Neuronal stem cell (in vitro differentiated cells): ENCODE data around the gene ETV7.

ENCODE experiments used
- DNase-seq: peaks from one replicate; pipeline ENCODE4 v3.0.0-alpha.2; 2013; ENCODE audit warnings: low spot score
- H2AFZ ChIP-seq: one replicate; pipeline ENCODE4 v1.6.1; 2013; ENCODE audit warnings: mild to moderate bottlenecking, low read length, inconsistent platforms
- H2AK5ac ChIP-seq: 2 replicates; pipeline ENCODE4 v1.6.1; 2013; ENCODE audit warnings: low read depth, mild to moderate bottlenecking, inconsistent platforms, low read length, moderate library complexity, mixed read lengths
- H2BK120ac ChIP-seq: 2 replicates; pipeline ENCODE4 v1.6.1; 2013; ENCODE audit warnings: low read depth, mild to moderate bottlenecking, inconsistent platforms, low read length, moderate library complexity, mixed read lengths
- H2BK12ac ChIP-seq: one replicate; pipeline ENCODE4 v1.6.1; 2013; ENCODE audit warnings: low read length, inconsistent platforms
- H2BK15ac ChIP-seq: 2 replicates; pipeline ENCODE4 v1.6.1; 2013; ENCODE audit warnings: mild to moderate bottlenecking, low read length, inconsistent platforms, mixed read lengths
- H2BK5ac ChIP-seq: one replicate; pipeline ENCODE4 v1.6.1; 2013; ENCODE audit warnings: inconsistent platforms, mild to moderate bottlenecking, low read length, moderate library complexity
- H3K14ac ChIP-seq: one replicate; pipeline ENCODE4 v1.6.1; 2013; ENCODE audit warnings: low read length, inconsistent platforms
- H3K18ac ChIP-seq: 2 replicates; pipeline ENCODE4 v1.6.1; 2013; ENCODE audit warnings: low read length, inconsistent platforms
- H3K23ac ChIP-seq: 2 replicates; pipeline ENCODE4 v1.6.1; 2013; ENCODE audit warnings: low read depth, mild to moderate bottlenecking, mixed read lengths, low read length, inconsistent platforms; ENCODE audit not compliant: poor library complexity
- H3K27ac ChIP-seq: replicated peaks from 3 replicates; pipeline ENCODE4 v1.5.1; 2013; ENCODE audit warnings: low read length, inconsistent platforms
- H3K27me3 ChIP-seq, 3 experiments: 2 replicates each; pipeline ENCODE4 v1.6.1; 2013; ENCODE audit warnings: low read length in 3 of 3, mild to moderate bottlenecking in 2 of 3, inconsistent platforms in 1 of 3, low read depth in 1 of 3, mixed read lengths in 1 of 3, moderate library complexity in 1 of 3; ENCODE audit not compliant: control insufficient read depth in 3 of 3, insufficient read depth in 3 of 3
- H3K36me3 ChIP-seq, 2 donors: replicated peaks in 1 of 2; 2 replicates each; pipeline ENCODE4 v1.6.1; 2013; ENCODE audit warnings: low read length in 2 of 2; ENCODE audit not compliant: control insufficient read depth in 2 of 2, insufficient read depth in 2 of 2
- H3K4ac ChIP-seq: 2 replicates; pipeline ENCODE4 v1.6.1; 2013; ENCODE audit warnings: inconsistent platforms, mild to moderate bottlenecking, low read length, moderate library complexity
- H3K4me1 ChIP-seq, 2 donors: 1 replicate in 1 of 2; 2 replicates in 1 of 2; pipeline ENCODE4 v1.6.1; 2013; ENCODE audit warnings: low read length in 2 of 2, low read depth in 1 of 2; ENCODE audit not compliant: control insufficient read depth in 2 of 2, insufficient read depth in 1 of 2
- H3K4me2 ChIP-seq: one replicate; pipeline ENCODE4 v1.6.1; 2013; ENCODE audit warnings: mild to moderate bottlenecking, low read length, inconsistent platforms; ENCODE audit not compliant: insufficient read depth, poor library complexity, severe bottlenecking
- H3K4me3 ChIP-seq, 2 donors: 2 replicates each; pipeline ENCODE4 v1.5.1; 2013; ENCODE audit warnings: low read length in 2 of 2, mild to moderate bottlenecking in 2 of 2, inconsistent platforms in 1 of 2, moderate library complexity in 1 of 2
- H3K79me1 ChIP-seq: one replicate; pipeline ENCODE4 v1.6.1; 2013; ENCODE audit warnings: low read depth, mild to moderate bottlenecking, inconsistent platforms, low read length, moderate library complexity
- H3K9ac ChIP-seq: one replicate; pipeline ENCODE4 v1.6.1; 2013; ENCODE audit warnings: mild to moderate bottlenecking, low read depth, low read length, inconsistent platforms; ENCODE audit not compliant: poor library complexity
- H3K9me3 ChIP-seq, 2 donors: replicated peaks in 1 of 2; 2 replicates each; pipeline versions ENCODE3 to v1.6.1; 2013; ENCODE audit warnings: low read length in 2 of 2, mild to moderate bottlenecking in 2 of 2, inconsistent platforms in 1 of 2, low read depth in 1 of 2, mixed read lengths in 1 of 2, moderate library complexity in 1 of 2; ENCODE audit not compliant: control insufficient read depth in 2 of 2, insufficient read depth in 1 of 2
- H4K8ac ChIP-seq: one replicate; pipeline ENCODE4 v1.6.1; 2013; ENCODE audit warnings: low read depth, mild to moderate bottlenecking, inconsistent platforms, low read length, moderate library complexity
- H4K91ac ChIP-seq: one replicate; pipeline ENCODE4 v1.6.1; 2013; ENCODE audit warnings: low read length, low read depth, mild to moderate bottlenecking, inconsistent platforms; ENCODE audit not compliant: poor library complexity
- WGBS, 2 donors: extraction: QIAGEN DNeasy Blood & Tissue Kit; methylation state at CpG; one replicate each; pipeline ENCODE4 v1.1.7; 2013; ENCODE audit warnings: missing lambda C conversion rate in 2 of 2, mixed read lengths in 1 of 2; ENCODE audit not compliant: insufficient read length in 2 of 2, insufficient replicate concordance in 1 of 2; ENCODE audit errors: extremely low coverage in 2 of 2; 5-methylcytosine and 5-hydroxymethylcytosine counted together

The ETV7 gene

DNA sequence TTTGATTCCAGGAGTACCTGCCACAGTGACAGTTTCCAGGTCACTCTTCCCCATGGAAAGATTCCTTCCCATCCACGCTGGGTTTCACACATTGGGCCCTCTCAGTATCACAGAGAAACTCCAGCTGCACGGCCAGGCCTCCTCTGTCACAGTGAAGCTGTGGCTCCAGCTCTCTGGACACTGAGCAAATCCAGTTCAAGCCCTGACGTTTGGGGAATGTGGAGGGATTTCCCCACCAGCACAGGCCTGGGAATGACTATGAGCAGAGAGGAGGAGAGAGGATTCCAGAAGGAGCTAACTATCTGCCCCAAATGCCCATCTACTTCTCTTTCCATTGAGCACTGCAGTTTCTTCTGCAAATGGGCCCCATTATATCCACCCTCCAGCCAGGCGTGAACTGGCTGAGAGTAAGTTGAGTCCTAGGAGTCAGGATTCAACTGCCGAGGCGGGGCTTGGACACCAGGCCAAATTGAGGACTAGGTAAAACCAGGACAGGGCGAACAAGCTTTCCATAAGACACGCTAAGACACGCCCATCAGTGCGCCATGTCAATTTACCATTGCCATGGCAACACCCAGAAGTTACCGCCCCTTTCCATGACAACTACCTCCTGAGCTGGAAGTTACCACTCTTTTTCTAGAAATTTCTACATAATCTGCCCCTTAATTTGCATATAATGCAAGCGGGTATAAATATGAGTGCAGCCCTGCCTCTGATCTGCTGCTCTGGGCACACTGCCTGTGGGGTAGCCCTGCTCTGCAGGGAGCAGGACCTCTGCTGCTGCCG is 41.6 kb downstream of the ETV7 start:
- no peak overlapping the region for H4K8ac ChIP-seq
- H3K14ac ChIP-seq: no peak overlapping the region
- H2BK12ac ChIP-seq: no peak overlapping the region
- H3K79me1 ChIP-seq: no peaks in the 10 kb centered on the region
- no peak overlapping the region for H3K4me3 ChIP-seq
- no peak overlapping the region for H2AFZ ChIP-seq
- H3K23ac ChIP-seq: no peak overlapping the region
- H2BK5ac ChIP-seq: no peak overlapping the region
- H2AK5ac ChIP-seq: no peak overlapping the region
- H3K9me3 ChIP-seq: no peaks in the 10 kb centered on the region
- H3K4me1 ChIP-seq: peaks cover under 1 to 5% of the 10 kb centered on the region in 2 donors
- H3K18ac ChIP-seq: no peak overlapping the region
- no peak overlapping the region for H3K4me2 ChIP-seq
- no peak overlapping the region for H3K9ac ChIP-seq
- H3K4ac ChIP-seq: no peak overlapping the region
- H2BK15ac ChIP-seq: no peak overlapping the region
- DNase-seq: no peak
- H3K27ac ChIP-seq: no peak overlapping the region
- H2BK120ac ChIP-seq: no peak overlapping the region
- no peaks in the 10 kb centered on the region for H3K36me3 ChIP-seq
- no CpG with 5 or more reads among the region's 13 CpGs for WGBS, 2 donors
- H4K91ac ChIP-seq: no peak overlapping the region
- H3K27me3 ChIP-seq: peaks cover 0 to 20% (median under 1%) of the 10 kb centered on the region in 3 experiments

DNA sequence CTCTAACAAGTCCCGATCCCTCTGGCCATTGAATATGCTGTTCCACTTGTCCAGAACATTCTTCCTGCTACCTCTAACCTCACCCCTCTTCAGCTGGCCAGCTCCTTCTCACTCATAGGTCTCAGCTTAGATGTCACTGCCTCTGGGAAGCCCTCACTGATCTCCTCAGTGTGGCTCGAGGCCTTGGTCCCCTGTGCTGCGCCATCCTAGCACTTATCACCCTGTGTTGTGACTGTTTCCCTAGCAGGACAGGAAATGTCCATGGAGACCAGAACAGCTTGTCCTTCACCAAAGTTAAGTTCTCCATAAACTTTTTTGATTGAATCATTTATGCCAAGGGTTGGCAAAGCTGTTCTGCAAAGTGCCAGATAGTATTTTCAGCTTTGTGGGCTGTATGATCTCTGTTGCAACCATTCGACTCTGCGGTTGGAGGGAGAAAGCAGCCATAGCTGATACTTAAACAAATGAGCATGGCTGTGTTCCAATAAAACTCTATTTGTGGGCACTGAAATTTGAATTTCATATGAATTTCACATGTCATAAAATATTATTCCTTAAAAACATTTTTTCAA is 44.3 kb downstream of the ETV7 start:
- Histone ChIP-seq H3K9ac (no peak overlapping the region), H3K4ac (no peak overlapping the region), H3K79me1 (no peaks in the 10 kb centered on the region), H2AK5ac (no peak overlapping the region), H2BK120ac (no peak overlapping the region), H3K23ac (no peak overlapping the region), H2AFZ (no peak overlapping the region), H3K14ac (no peak overlapping the region), H3K4me1 (peaks cover 2 to 9% of the 10 kb centered on the region in 2 donors), H3K4me3 (no peak overlapping the region), H2BK12ac (no peak overlapping the region), H3K27me3 (peaks cover 0 to 38% (median 6%) of the 10 kb centered on the region in 3 experiments), H2BK15ac (no peak overlapping the region), H4K8ac (no peak overlapping the region), H4K91ac (no peak overlapping the region), H3K18ac (no peak overlapping the region), H3K4me2 (no peak overlapping the region), H2BK5ac (no peak overlapping the region), H3K27ac (no peak overlapping the region), H3K9me3 (no peaks in the 10 kb centered on the region), H3K36me3 (no peaks in the 10 kb centered on the region)
- no peak for DNase-seq
- no CpG with 5 or more reads among the region's 5 CpGs for WGBS, 2 donors

DNA sequence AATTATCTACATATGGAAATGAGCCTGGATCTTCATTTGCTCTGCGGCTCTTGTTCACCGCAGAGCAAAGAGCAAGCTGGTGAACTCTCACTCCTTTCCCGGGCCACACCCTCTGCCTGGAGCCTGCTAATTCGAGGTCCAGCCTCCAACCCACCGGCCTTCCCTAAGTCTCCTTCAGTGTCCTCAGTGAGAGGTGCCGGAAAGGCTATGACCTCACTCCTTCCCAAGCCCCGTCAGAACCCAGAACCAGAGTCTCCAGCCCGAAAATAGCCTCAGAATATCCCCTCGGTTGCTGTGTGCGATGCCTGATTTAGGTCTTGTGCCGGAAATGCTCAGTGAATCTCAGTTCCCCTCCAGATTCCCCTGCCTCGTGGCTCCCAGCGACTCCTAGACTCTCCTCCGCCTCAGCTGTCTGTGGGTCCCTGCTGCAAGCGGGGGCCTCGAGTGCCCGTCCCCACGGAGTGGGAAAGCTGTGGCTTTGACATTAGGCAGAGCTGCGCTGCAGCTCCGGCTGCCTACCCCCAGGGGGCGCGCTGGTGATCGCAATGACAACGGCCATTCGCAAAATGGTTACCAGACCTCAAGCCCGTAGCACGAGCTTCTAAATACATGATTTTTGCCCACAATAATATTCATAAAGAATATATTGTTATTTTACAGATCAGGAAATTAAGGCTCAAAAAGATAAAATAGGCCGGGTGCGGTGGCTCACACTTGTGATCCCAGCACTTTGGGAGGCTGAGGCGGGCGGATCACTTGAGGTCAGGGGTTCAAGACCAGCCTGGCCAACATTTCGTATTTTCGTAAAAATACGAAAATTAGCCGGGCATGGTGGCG is 46.6 kb downstream of the ETV7 start:
- no peak overlapping the region for H2BK5ac ChIP-seq
- DNase-seq: peak; percentile 45

DNA sequence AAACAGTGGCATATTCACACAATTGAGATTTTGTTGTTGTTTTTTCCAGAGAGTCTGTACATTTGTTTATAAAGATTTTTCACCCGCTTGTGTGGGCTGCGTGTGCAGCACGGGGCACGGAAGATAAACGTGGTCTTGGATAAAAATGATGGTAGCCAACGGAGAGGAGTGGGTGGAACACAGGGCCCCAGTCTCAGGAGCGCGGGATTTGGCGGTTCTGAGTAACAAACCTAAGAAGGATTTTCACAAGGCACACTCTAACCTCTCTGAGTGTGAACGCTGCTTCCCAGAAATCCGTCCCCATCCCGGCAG is 47.2 kb downstream of the ETV7 start:
- WGBS, 2 donors: no CpG with 5 or more reads among the region's 12 CpGs
- Histone ChIP-seq H3K4me3 (no peak overlapping the region), H3K79me1 (no peaks in the 10 kb centered on the region), H2BK12ac (no peak overlapping the region), H2BK15ac (no peak overlapping the region), H4K8ac (no peak overlapping the region), H3K27ac (no peak overlapping the region), H3K4me1 (peaks cover 2 to 3% of the 10 kb centered on the region in 2 donors), H3K23ac (no peak overlapping the region), H2AK5ac (no peak overlapping the region), H3K36me3 (no peaks in the 10 kb centered on the region), H3K14ac (no peak overlapping the region), H2BK5ac (no peak overlapping the region), H3K9ac (no peak overlapping the region), H3K18ac (no peak overlapping the region), H2AFZ (peak overlapping the region; percentile 83), H2BK120ac (no peak overlapping the region), H3K4me2 (peak overlapping the region; percentile 51), H3K4ac (no peak overlapping the region), H3K27me3 (peaks cover 0 to 44% (median 6%) of the 10 kb centered on the region in 3 experiments), H3K9me3 (no peaks in the 10 kb centered on the region), H4K91ac (no peak overlapping the region)
- no peak for DNase-seq

More for the DNA sequence above, 46.6 kb downstream of the ETV7 start:
- H3K79me1 ChIP-seq: no peaks in the 10 kb centered on the region
- H3K4me2 ChIP-seq: peak overlapping the region; percentile 51
- no peaks in the 10 kb centered on the region for H3K9me3 ChIP-seq
- no peak overlapping the region for H4K91ac ChIP-seq
- no peak overlapping the region for H3K14ac ChIP-seq
- H2AK5ac ChIP-seq: no peak overlapping the region
- H3K4me1 ChIP-seq: peaks cover 2 to 6% of the 10 kb centered on the region in 2 donors
- H2BK12ac ChIP-seq: no peak overlapping the region
- H4K8ac ChIP-seq: no peak overlapping the region
- no peak overlapping the region for H2BK15ac ChIP-seq
- no peak overlapping the region for H2BK120ac ChIP-seq
- no peak overlapping the region for H3K4ac ChIP-seq
- H3K4me3 ChIP-seq: peak overlapping the region in 1 of 2 donors; percentile 4
- peak overlapping the region; percentile 78 for H3K18ac ChIP-seq
- H3K23ac ChIP-seq: no peak overlapping the region
- peak overlapping the region; percentile 83 for H2AFZ ChIP-seq
- no peak overlapping the region for H3K27ac ChIP-seq
- no peaks in the 10 kb centered on the region for H3K36me3 ChIP-seq
- WGBS, 2 donors: no CpG with 5 or more reads among the region's 36 CpGs
- peaks cover 0 to 39% (median 6%) of the 10 kb centered on the region in 3 experiments for H3K27me3 ChIP-seq
- no peak overlapping the region for H3K9ac ChIP-seq
